Caco-2 (cell line): ENCODE results near the gene CHST9. TPM values are rescaled to one million over a fixed set of nuclear protein-coding genes. Genes with fewer than 3 reads are reported as not detected.

ENCODE experiments used
- BruUV-seq: library from RNA; stranded (reverse); fragments of 400-500 nt; replicated peaks from 2 replicates; lab custom pipeline; 2021; lab: Mats Ljungman, UMichigan
- CTCF ChIA-PET: fragments of 300-600 bp; sonication (Branson Sonifier 250); formaldehyde crosslinking; loops from one replicate; lab custom pipeline; 2022; ENCODE audit warnings: antibody characterized with exemption; lab: Charles Lee
- POLR2A ChIA-PET: fragments of 300-600 bp; sonication (Branson Sonifier 250); formaldehyde crosslinking; loops from one replicate; lab custom pipeline; 2022; ENCODE audit warnings: antibody characterized with exemption; lab: Charles Lee
- DNase-seq, 2 experiments: peaks; one replicate each; pipeline versions ENCODE4 v3.0.0 to v3.0.0-alpha.2; 2020 to 2022
- H3K27me3 ChIP-seq: replicated peaks from 2 replicates; pipeline ENCODE4 v1.6.0; 2011; ENCODE audit warnings: low read length; ENCODE audit not compliant: control insufficient read depth, insufficient read depth
- H3K36me3 ChIP-seq: 2 replicates; pipeline ENCODE4 v1.5.1; 2011; ENCODE audit warnings: low read length; ENCODE audit not compliant: control insufficient read depth, insufficient read depth
- H3K4me1 ChIP-seq: fragments of 250-450 bp; sonication (Bioruptor Pico); 2 replicates; pipeline ENCODE4 v1.5.1; 2020; ENCODE audit warnings: mild to moderate bottlenecking
- H3K4me3 ChIP-seq: 2 replicates; pipeline ENCODE4 v1.5.1; 2011; ENCODE audit warnings: low read depth, mild to moderate bottlenecking, control low read depth, low read length
- H3K9me3 ChIP-seq: fragments of 250-450 bp; sonication (Bioruptor Pico); 2 replicates; pipeline ENCODE4 v1.5.1; 2020; ENCODE audit warnings: mild to moderate bottlenecking, moderate library complexity
- H3K27ac Mint-ChIP-seq: one replicate; pipeline ENCODE4 v1.8.0; 2022; ENCODE audit warnings: mixed read lengths; ENCODE audit not compliant: unreplicated experiment
- H3K27me3 Mint-ChIP-seq: one replicate; pipeline ENCODE4 v1.8.0; 2022; ENCODE audit warnings: mixed read lengths; ENCODE audit not compliant: insufficient read depth, unreplicated experiment
- H3K36me3 Mint-ChIP-seq: one replicate; pipeline ENCODE4 v1.8.0; 2022; ENCODE audit warnings: mild to moderate bottlenecking, mixed read lengths; ENCODE audit not compliant: insufficient read depth, unreplicated experiment
- H3K4me1 Mint-ChIP-seq: one replicate; pipeline ENCODE4 v1.8.0; 2022; ENCODE audit warnings: low read depth, mixed read lengths; ENCODE audit not compliant: unreplicated experiment
- H3K4me3 Mint-ChIP-seq: one replicate; pipeline ENCODE4 v1.8.0; 2022; ENCODE audit warnings: mild to moderate bottlenecking, moderate library complexity, mixed read lengths; ENCODE audit not compliant: unreplicated experiment
- H3K9me3 Mint-ChIP-seq: one replicate; pipeline ENCODE4 v1.8.0; 2022; ENCODE audit warnings: mixed read lengths; ENCODE audit not compliant: unreplicated experiment
- CTCF ChIP-seq, 2 experiments: fragments of 200-600 bp in 1 of 2; IDR thresholded peaks; 1 replicate in 1 of 2; 2 replicates in 1 of 2; pipeline versions ENCODE4 v1.5.1 to v1.8.0; 2011 to 2022; ENCODE audit warnings: antibody characterized with exemption in 1 of 2, control low read depth in 1 of 2, inconsistent platforms in 1 of 2, low read depth in 1 of 2, low read length in 1 of 2, mild to moderate bottlenecking in 1 of 2, moderate library complexity in 1 of 2; ENCODE audit not compliant: insufficient read depth in 1 of 2, severe bottlenecking in 1 of 2, unreplicated experiment in 1 of 2
- intact Hi-C: fragments of 100-400 bp; cut with micrococcal nuclease; formaldehyde crosslinking; loops from one replicate; pipeline ENCODE4 v1.10.0; 2022; ENCODE audit not compliant: unreplicated experiment
- total RNA-seq: library from RNA; stranded (reverse); gene quantifications from 2 replicates; pipeline ENCODE4 v1.2.3, GENCODE V29; 2022

Gene CHST9
- total RNA-seq, 1 experiment from 2014 or later, result 26.5 TPM

GRCh38 chr18:26948703-26949102, 236.4 kb downstream of the CHST9 start:
- Histone ChIP-seq H3K36me3 (no peaks in the 10 kb centered on the region), H3K9me3 (no peaks in the 10 kb centered on the region), H3K4me3 (no peak overlapping the region), H3K4me1 (no peaks in the 10 kb centered on the region), H3K27me3 (no peaks in the 10 kb centered on the region)
- Mint-ChIP-seq H3K4me1 (no peaks in the 10 kb centered on the region), H3K27ac (no peak overlapping the region), H3K4me3 (no peak overlapping the region), H3K27me3 (no peaks in the 10 kb centered on the region), H3K9me3 (no peaks in the 10 kb centered on the region), H3K36me3 (no peaks in the 10 kb centered on the region)
- intact Hi-C loops, result no loop called here
- DNase-seq, result no peak
- CTCF ChIA-PET, result no interaction called here
- no peak for TF ChIP-seq CTCF (IDR thresholded peaks at IDR 0.05; ENCODE audit: insufficient read depth in 1 of 2, low read depth in 1 of 2, low read length in 1 of 2, severe bottlenecking in 1 of 2, unreplicated experiment in 1 of 2)
- no TSS peak for BruUV-seq
- POLR2A ChIA-PET, result no interaction called here

DNA sequence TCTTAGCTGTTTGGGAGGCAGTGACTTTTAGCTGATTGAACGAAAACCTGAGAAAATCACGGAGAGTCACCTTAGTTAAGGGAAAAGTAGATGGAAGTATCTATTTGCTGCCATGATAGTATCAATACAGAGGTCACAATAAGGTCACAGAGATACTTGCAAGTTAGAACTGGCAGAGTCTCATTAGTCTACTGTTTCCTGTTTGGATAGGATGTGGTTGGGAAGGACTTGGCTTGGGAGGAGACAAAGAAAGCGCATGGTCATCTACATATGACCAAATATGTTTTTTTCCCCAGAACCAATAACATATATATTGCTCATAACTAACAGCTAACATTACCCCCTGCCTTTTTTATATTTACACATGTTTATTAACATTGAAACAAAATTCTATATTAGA, 241.2 kb downstream of the CHST9 start:
- ChIA-PET CTCF (no interaction called here), POLR2A (no interaction called here)
- Histone ChIP-seq H3K36me3 (no peaks in the 10 kb centered on the region), H3K9me3 (no peaks in the 10 kb centered on the region), H3K4me3 (no peak overlapping the region), H3K4me1 (no peaks in the 10 kb centered on the region), H3K27me3 (no peaks in the 10 kb centered on the region)
- H3K4me3 Mint-ChIP-seq, result no peak overlapping the region
- intact Hi-C loops, result no loop called here
- DNase-seq, result no peak
- no peak for TF ChIP-seq CTCF (IDR thresholded peaks at IDR 0.05; ENCODE audit: insufficient read depth in 1 of 2, low read depth in 1 of 2, low read length in 1 of 2, severe bottlenecking in 1 of 2, unreplicated experiment in 1 of 2)
- peaks cover 6% of the 10 kb centered on the region for H3K36me3 Mint-ChIP-seq
- BruUV-seq, result no TSS peak
- no peaks in the 10 kb centered on the region for H3K9me3 Mint-ChIP-seq
- no peaks in the 10 kb centered on the region for H3K4me1 Mint-ChIP-seq
- H3K27ac Mint-ChIP-seq, result no peak overlapping the region
- no peaks in the 10 kb centered on the region for H3K27me3 Mint-ChIP-seq

DNA sequence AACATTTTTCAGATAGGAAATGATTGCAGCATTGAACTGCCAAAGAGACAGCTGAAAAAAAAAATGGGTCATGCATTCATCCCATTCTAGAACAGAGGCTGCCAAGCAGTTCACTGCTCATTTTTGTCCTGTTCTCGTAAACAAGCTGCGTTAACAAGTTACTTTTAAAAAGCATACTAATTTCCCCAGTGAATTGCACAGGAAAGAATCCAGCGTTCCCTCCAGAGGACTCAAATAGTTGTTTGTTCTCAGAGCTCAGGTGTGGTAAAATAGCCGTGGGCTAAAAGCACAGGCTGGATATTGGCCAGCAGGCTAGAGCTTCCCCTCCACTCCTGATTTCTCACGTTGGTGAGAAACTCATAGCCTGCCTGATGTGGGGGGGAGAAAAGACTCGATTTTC, 243.5 kb downstream of the CHST9 start:
- Histone ChIP-seq H3K27me3 (no peaks in the 10 kb centered on the region), H3K36me3 (no peaks in the 10 kb centered on the region), H3K4me1 (no peaks in the 10 kb centered on the region), H3K4me3 (no peak overlapping the region), H3K9me3 (no peaks in the 10 kb centered on the region)
- Mint-ChIP-seq H3K9me3 (no peaks in the 10 kb centered on the region), H3K4me3 (no peak overlapping the region), H3K27me3 (no peaks in the 10 kb centered on the region), H3K4me1 (no peaks in the 10 kb centered on the region), H3K27ac (no peak overlapping the region), H3K36me3 (peaks cover 6% of the 10 kb centered on the region)
- BruUV-seq, result no TSS peak
- intact Hi-C loops, result no loop called here
- ChIA-PET CTCF (no interaction called here), POLR2A (no interaction called here)
- TF ChIP-seq CTCF (IDR thresholded peaks at IDR 0.05; ENCODE audit: insufficient read depth in 1 of 2, low read depth in 1 of 2, low read length in 1 of 2, severe bottlenecking in 1 of 2, unreplicated experiment in 1 of 2), result no peak
- DNase-seq, result no peak
